GM12873 (cell line): ENCODE data around the gene TGFBR2.

ENCODE experiments used
- TF ChIP-seq, protein P1 (sequence below): IDR thresholded peaks from 2 replicates; pipeline ENCODE4 v1.5.1; 2012; ENCODE audit warnings: low read depth, mild to moderate bottlenecking, moderate library complexity, low read length, control low read depth; ENCODE audit not compliant: insufficient read depth; ENCODE audit errors: missing control alignments

TGFBR2 gene

DNA sequence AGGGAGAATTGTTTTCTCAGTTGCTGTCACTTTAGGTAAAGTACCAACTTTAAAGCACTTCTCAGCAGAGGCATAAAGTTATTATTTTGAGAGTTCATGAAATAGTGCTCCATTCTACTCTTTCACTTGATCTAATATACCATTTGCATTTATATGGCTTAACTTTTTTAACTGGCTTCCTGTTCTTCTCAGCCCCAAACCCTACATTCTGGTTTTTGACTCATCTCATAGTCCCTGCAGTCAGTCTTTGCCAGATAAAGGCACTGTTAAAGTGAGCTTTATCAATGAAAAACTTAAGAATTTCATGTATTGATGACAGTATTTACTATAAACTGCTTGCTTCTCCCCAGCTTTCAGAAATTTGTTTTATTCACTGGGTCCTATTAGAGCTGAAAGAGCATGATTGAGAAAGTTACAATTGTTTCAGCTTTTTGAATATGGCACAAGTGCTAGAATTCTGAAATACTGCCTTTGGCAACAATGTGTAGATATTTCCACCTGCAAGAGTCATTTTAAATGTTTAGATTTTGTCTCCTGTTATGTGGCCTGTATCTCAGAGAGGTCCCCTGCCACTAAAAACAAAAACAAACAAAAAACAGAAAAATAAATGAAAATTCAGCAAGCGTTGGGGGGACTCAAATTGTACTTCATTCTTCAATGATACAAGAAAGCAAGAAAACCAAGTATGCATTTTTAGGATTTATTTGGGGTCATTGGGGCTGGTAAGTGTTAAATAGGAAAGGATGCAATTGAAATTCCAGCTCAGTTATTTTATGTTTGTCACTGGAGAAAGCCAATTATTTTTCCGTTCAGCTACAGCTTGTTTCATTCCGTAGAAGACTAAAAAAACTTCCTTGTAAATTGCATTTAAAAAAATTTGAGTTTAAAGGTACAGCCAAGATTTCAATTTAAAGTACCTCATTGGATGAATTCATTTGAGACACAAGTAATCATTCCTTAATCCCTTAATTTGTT, 28.6 kb downstream of the TGFBR2 start:
- TF ChIP-seq, protein P1, sequence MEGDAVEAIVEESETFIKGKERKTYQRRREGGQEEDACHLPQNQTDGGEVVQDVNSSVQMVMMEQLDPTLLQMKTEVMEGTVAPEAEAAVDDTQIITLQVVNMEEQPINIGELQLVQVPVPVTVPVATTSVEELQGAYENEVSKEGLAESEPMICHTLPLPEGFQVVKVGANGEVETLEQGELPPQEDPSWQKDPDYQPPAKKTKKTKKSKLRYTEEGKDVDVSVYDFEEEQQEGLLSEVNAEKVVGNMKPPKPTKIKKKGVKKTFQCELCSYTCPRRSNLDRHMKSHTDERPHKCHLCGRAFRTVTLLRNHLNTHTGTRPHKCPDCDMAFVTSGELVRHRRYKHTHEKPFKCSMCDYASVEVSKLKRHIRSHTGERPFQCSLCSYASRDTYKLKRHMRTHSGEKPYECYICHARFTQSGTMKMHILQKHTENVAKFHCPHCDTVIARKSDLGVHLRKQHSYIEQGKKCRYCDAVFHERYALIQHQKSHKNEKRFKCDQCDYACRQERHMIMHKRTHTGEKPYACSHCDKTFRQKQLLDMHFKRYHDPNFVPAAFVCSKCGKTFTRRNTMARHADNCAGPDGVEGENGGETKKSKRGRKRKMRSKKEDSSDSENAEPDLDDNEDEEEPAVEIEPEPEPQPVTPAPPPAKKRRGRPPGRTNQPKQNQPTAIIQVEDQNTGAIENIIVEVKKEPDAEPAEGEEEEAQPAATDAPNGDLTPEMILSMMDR: no peak

DNA sequence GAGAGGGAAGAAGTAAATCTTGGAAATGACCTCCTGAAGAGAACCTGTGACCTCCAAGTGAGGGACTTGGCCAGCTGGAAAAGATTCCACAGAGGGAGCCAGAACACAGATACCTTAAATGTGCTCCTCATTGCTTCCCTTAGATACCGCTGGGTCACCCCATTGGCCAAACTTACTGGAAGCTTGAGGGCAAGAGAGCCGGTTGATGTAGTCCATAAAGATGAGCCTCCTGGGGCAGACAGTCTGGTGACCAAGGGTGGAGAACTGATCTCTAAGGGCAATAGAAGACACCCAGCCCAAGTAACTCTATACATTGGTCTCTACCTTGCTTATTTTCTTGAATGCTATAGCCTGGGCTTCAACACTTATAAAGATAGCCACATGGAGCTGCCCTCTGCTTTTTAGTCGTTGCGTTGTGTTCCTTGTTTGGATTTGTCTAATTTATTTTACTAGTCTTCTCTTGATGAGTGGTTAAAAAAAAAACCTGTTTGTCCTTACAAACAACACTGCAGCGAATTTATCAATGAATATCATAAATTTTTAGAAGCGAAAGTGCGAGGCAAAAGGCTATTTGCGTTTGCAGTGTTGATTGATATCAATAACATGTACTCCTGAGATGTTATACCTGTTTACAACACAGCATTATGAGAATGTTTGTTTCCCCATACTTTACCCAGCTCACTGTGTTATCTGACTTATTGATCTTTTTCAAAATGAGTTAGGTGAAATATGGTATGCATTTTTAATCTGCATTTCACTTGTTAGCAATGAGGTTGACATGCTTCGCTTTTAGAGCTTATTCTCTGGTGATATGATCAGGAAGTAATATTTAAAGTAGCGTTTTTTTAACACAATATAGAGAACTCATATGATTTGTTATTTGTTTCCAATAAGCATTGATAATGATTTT, 31.2 kb downstream of the TGFBR2 start:
- TF ChIP-seq, protein P1: no peak

DNA sequence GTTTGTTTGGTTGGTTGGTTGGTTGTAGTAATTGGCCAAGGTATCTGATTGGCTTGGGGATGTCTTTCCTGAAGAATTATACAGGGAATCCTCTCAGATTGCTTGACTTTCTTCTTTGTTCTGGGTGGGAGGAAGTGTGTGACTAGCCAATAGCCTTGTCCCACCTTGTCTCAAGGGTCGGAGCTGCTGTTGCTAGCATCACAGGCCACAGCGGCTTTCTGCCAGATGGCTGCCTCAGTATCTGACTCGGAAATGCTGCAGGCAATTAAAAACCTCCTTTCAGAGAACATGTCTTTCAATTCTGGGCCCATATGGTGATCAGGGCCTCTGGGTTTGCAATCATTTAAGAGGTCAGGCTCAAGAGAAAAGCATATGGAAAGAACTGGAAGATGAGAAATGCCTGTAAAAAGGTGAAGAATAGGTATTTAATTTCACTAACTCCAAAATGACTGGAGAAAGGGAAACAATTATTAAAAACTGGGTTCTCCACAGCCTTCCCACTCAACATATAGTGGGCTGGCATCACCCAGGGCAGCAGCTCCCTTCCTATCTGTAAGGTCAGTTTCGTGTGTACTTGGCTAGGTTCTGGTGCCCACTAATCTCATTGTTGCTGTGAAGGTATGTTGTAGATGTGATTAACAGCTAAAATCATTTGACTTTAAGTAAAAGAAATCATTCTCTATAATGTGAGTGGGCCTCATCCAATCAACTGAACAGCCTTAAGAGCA, 32.4 kb downstream of the TGFBR2 start:
- TF ChIP-seq, protein P1: no peak

DNA sequence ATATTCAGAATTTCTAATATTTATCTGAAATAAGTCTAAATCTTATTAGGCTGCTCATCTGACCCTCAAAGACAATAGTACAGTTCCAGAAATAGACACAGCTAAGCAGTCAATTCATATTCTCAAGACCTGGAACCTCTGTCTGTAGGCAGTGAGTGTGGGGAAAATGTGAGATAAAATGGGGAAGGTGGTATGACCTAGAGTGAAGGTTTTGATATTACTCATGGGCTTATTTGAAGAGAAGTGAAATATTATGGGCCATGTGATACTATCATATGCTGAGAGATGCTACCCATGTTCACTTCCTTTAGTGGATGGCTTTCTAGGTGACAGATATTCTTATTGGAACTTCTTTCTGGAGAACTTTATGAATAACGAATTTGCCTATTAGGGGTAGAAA, 33.5 kb downstream of the TGFBR2 start:
- TF ChIP-seq, protein P1: no peak

DNA sequence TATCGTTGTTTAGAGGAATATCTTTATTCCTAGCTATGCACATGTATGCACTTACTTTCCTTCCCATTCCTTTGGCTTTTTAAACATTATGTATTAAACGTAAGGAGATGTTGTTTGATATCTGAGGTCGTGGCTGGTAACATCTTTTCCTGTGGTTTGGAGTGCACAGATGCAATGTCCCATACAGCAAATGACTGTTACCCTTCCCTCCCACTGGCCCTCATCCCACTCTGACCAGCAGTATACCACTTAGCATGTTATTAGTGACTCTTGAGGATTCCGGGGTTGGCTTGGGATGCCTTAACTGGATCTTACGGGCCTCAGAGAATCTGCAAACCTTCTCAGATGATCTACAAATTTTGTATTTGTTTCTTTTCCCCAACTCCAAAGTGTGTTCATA, 34.5 kb downstream of the TGFBR2 start:
- TF ChIP-seq, protein P1: no peak

DNA sequence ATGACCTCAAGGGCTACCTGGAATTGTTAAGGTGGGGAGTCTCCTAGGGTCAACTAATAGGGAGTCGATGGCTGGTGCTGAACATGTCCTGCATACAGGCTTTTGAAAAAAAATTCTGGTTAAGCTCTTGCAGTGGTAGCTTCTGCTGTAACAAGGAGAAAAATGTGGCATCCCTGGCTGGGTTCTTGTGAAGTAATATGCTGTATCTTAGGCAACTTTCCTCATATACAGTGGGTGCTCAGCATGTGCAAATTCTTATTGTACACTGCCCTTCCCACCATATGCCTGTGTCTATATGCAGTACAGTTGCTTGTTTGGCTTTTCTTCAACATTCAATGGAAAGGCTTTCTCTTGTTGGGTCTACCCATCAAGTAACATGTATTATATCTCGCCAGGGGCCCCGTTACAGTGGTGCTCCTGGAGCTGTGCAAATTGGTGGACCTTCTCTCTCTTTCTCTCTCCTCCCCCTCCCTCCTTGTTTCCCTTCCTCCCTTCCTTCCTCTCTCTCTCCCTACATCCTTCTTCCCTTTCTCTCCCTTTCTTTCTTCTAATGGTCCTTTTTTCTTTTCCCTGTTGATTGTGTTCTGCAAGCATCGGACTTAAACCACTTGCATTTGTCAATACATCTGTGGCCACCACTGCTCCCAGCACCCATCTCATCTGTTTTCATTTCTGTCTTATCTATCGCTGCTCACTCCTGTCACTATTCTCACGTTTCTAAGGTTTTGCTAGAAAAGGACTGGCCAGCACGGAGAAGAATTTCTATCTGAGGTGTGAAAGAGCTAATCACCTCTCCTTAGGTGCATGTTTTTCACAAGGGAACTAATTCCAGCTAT, 35.2 kb downstream of the TGFBR2 start:
- TF ChIP-seq, protein P1: no peak
